SU-DHL-6 (cell line): Measurements from ENCODE around the gene DDX27.

ENCODE experiments used
- CTCF ChIP-seq: fragments of 200-600 bp; sonication (generic); IDR thresholded peaks from one replicate; pipeline ENCODE4 v1.5.1; 2017; ENCODE audit warnings: antibody characterized with exemption, mild to moderate bottlenecking, low read length, moderate library complexity; ENCODE audit not compliant: insufficient read depth, poor library complexity, severe bottlenecking
- EZH2phosphoT487 ChIP-seq: fragments of 200-600 bp; sonication (generic), shearing (Covaris generic); conservative IDR thresholded peaks from 2 replicates; pipeline ENCODE4 v1.6.1; 2018; ENCODE audit warnings: mild to moderate bottlenecking, antibody characterized with exemption, low read length, moderate library complexity, mixed read lengths

- TF ChIP-seq EZH2phosphoT487 (no peak), CTCF (no peak)
Observed at GRCh38 chr20:49293122-49293521, 73.9 kb downstream of the DDX27 start.
